ENCODE results near the gene PPP4R1. TPM values are rescaled to one million over a fixed set of nuclear protein-coding genes. Genes with fewer than 3 reads are reported as not detected.

The PPP4R1 gene
- total RNA-seq, 1 donor from 2014 or later: 151 TPM

GRCh38 chr18:9574473-9575115 lies 39.8 kb downstream of the PPP4R1 start:
- H3K36me3 ChIP-seq (ENCODE audit: control insufficient read depth in 3 of 3, insufficient read depth in 3 of 3, low read length in 3 of 3): peaks cover 5 to 15% (median 6%) of the 10 kb centered on the region in 3 donors
- no peak overlapping the region for H3K9ac ChIP-seq (ENCODE audit: low read depth in 1 of 3, low read length in 3 of 3)
- no peaks in the 10 kb centered on the region for H3K9me3 ChIP-seq (ENCODE audit: control insufficient read depth in 3 of 3, low read length in 3 of 3)
- no peak overlapping the region for H3K4me3 ChIP-seq (ENCODE audit: low read length in 3 of 3)
- H3K27ac ChIP-seq (ENCODE audit: low read depth, low read length): no peak overlapping the region
- no peaks in the 10 kb centered on the region for H3K27me3 ChIP-seq (ENCODE audit: control insufficient read depth in 3 of 3, insufficient read depth in 3 of 3, low read length in 3 of 3)
- peaks cover 0 to 4% (median 0%) of the 10 kb centered on the region in 3 donors for H3K4me1 ChIP-seq (ENCODE audit: control insufficient read depth in 3 of 3, insufficient read depth in 3 of 3, low read length in 3 of 3)

DNA sequence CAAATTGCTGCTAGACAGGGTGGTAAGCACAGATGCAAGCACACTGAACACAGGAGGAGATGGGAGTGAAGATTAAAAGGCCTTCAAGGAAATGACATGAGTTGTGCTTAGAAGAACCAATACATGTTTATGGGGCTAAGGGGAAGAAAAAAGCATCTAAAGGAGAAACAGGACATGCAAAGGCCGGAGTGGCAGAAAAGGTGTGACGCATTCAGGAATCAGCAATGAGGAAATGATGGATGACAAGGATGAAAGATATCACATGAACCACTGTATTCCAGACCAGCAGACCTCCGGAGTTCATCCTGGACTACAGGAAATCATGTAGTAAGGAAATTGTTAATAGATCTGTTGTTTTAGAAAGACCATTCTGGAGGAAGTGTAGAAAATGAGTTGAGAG lies 42.8 kb downstream of the PPP4R1 start:
- Histone ChIP-seq H3K9me3 (ENCODE audit: control insufficient read depth in 3 of 3, low read length in 3 of 3) (no peaks in the 10 kb centered on the region), H3K27ac (ENCODE audit: low read depth, low read length) (no peak overlapping the region), H3K27me3 (ENCODE audit: control insufficient read depth in 3 of 3, insufficient read depth in 3 of 3, low read length in 3 of 3) (no peaks in the 10 kb centered on the region), H3K36me3 (ENCODE audit: control insufficient read depth in 3 of 3, insufficient read depth in 3 of 3, low read length in 3 of 3) (peaks cover 6 to 17% (median 11%) of the 10 kb centered on the region in 3 donors), H3K4me1 (ENCODE audit: control insufficient read depth in 3 of 3, insufficient read depth in 3 of 3, low read length in 3 of 3) (peaks cover 0 to 4% (median 0%) of the 10 kb centered on the region in 3 donors), H3K4me3 (ENCODE audit: low read length in 3 of 3) (no peak overlapping the region), H3K9ac (ENCODE audit: low read depth in 1 of 3, low read length in 3 of 3) (no peak overlapping the region)

DNA sequence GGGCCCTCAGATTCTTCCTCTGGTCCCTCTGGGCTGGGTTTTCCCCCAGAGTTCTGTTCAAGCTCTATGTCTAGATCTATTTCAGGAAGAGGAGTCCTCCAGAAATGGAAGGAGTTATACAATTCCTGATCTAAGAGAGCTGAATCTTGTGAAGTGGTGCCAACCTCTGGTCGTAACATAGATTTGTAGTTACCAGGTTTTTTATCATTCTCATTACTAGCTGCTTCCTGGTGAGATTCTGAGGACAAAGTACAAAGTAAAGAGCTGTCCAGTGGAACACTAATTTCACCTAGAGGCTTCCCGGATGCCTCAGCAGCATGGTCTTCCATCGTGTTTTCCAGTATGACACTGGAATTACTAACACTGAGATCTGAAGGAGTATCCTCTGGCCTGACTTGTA lies 44.1 kb downstream of the PPP4R1 start:
- H3K36me3 ChIP-seq (ENCODE audit: control insufficient read depth in 3 of 3, insufficient read depth in 3 of 3, low read length in 3 of 3): peaks cover 6 to 17% (median 11%) of the 10 kb centered on the region in 3 donors
- H3K27ac ChIP-seq (ENCODE audit: low read depth, low read length): no peak overlapping the region

DNA sequence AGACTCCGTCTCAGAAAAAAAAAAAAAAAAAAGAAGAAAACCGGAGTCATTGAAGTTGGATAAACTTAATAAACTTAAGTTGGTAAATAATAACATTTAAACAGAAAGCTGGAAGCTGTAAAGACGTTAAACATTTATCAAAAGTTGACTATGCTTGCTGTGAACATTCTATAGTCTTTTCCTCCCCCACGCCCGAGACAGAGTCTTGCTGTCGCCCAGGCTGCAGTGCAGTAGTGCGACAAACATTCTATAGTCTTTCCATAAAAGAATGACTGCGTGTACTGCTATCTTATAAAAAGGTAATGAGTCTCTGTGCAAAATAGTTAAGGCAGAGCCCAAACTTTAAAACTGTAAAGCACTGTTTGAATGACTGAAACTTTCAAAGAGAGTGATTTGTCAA lies 45.2 kb downstream of the PPP4R1 start:
- Histone ChIP-seq H3K4me1 (ENCODE audit: control insufficient read depth in 3 of 3, insufficient read depth in 3 of 3, low read length in 3 of 3) (no peaks in the 10 kb centered on the region), H3K9me3 (ENCODE audit: control insufficient read depth in 3 of 3, low read length in 3 of 3) (no peaks in the 10 kb centered on the region), H3K27ac (ENCODE audit: low read depth, low read length) (no peak overlapping the region), H3K4me3 (ENCODE audit: low read length in 3 of 3) (no peak overlapping the region), H3K27me3 (ENCODE audit: control insufficient read depth in 3 of 3, insufficient read depth in 3 of 3, low read length in 3 of 3) (no peaks in the 10 kb centered on the region), H3K9ac (ENCODE audit: low read depth in 1 of 3, low read length in 3 of 3) (no peak overlapping the region), H3K36me3 (ENCODE audit: control insufficient read depth in 3 of 3, insufficient read depth in 3 of 3, low read length in 3 of 3) (peaks cover 7 to 14% (median 11%) of the 10 kb centered on the region in 3 donors)

More for the DNA sequence above, 44.1 kb downstream of the PPP4R1 start:
- H3K9me3 ChIP-seq (ENCODE audit: control insufficient read depth in 3 of 3, low read length in 3 of 3): no peaks in the 10 kb centered on the region
- no peaks in the 10 kb centered on the region for H3K27me3 ChIP-seq (ENCODE audit: control insufficient read depth in 3 of 3, insufficient read depth in 3 of 3, low read length in 3 of 3)
- no peak overlapping the region for H3K4me3 ChIP-seq (ENCODE audit: low read length in 3 of 3)
- H3K9ac ChIP-seq (ENCODE audit: low read depth in 1 of 3, low read length in 3 of 3): no peak overlapping the region
- no peaks in the 10 kb centered on the region for H3K4me1 ChIP-seq (ENCODE audit: control insufficient read depth in 3 of 3, insufficient read depth in 3 of 3, low read length in 3 of 3)

DNA sequence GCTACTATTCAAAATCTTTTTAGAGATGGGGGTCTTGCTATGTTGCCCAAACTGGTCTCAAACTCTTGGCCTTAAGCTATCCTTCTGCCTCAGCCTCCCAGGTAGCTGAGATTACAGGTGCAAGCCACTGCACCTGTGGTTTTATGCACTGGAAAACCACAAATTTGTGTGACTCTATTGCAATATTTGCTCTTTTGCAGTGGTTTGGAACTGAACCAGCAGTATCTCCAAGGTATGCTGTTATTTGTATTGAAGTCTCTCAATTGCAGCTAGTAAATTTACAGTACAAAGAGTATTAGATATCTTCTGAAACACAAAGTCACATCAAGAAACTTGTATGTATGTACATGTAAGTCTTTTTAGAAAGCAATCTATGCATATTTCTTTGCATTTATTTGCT lies 46.2 kb downstream of the PPP4R1 start:
- Histone ChIP-seq H3K9ac (ENCODE audit: low read depth in 1 of 3, low read length in 3 of 3) (no peak overlapping the region), H3K4me1 (ENCODE audit: control insufficient read depth in 3 of 3, insufficient read depth in 3 of 3, low read length in 3 of 3) (no peaks in the 10 kb centered on the region), H3K36me3 (ENCODE audit: control insufficient read depth in 3 of 3, insufficient read depth in 3 of 3, low read length in 3 of 3) (peaks cover 9 to 15% (median 14%) of the 10 kb centered on the region in 3 donors), H3K9me3 (ENCODE audit: control insufficient read depth in 3 of 3, low read length in 3 of 3) (no peaks in the 10 kb centered on the region), H3K4me3 (ENCODE audit: low read length in 3 of 3) (no peak overlapping the region), H3K27me3 (ENCODE audit: control insufficient read depth in 3 of 3, insufficient read depth in 3 of 3, low read length in 3 of 3) (no peaks in the 10 kb centered on the region), H3K27ac (ENCODE audit: low read depth, low read length) (no peak overlapping the region)

DNA sequence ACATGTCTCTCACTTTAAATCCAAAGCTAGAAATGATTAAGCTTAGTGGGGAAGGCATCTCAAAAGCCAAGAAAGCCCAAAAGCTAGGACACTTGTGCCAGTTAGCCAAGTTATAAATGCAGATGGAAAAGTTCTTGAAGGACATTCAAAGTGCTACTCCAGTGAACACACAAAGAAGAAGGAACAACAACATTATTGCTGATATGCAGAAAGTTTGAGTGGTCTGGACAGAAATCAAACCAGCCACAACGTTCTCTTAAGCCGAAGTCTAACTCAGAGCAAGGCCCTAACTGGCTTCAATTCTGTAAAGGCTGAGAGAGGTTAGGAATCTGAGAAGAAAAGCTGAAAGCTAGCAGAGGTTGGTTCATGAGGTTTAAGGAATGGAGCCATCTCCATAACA lies 49.0 kb downstream of the PPP4R1 start:
- Histone ChIP-seq H3K9ac (ENCODE audit: low read depth in 1 of 3, low read length in 3 of 3) (no peak overlapping the region), H3K27ac (ENCODE audit: low read depth, low read length) (no peak overlapping the region), H3K4me3 (ENCODE audit: low read length in 3 of 3) (no peak overlapping the region), H3K4me1 (ENCODE audit: control insufficient read depth in 3 of 3, insufficient read depth in 3 of 3, low read length in 3 of 3) (no peaks in the 10 kb centered on the region), H3K36me3 (ENCODE audit: control insufficient read depth in 3 of 3, insufficient read depth in 3 of 3, low read length in 3 of 3) (peaks cover 11 to 28% (median 26%) of the 10 kb centered on the region in 3 donors), H3K27me3 (ENCODE audit: control insufficient read depth in 3 of 3, insufficient read depth in 3 of 3, low read length in 3 of 3) (no peaks in the 10 kb centered on the region), H3K9me3 (ENCODE audit: control insufficient read depth in 3 of 3, low read length in 3 of 3) (no peaks in the 10 kb centered on the region)

- peaks cover 12 to 37% (median 33%) of the 10 kb centered on the region in 3 donors for H3K36me3 ChIP-seq (ENCODE audit: control insufficient read depth in 3 of 3, insufficient read depth in 3 of 3, low read length in 3 of 3)
- no peak overlapping the region for H3K27ac ChIP-seq (ENCODE audit: low read depth, low read length)
- no peak overlapping the region for H3K9ac ChIP-seq (ENCODE audit: low read depth in 1 of 3, low read length in 3 of 3)
Observed at GRCh38 chr18:9563331-9563730, 51.0 kb downstream of the PPP4R1 start.

GRCh38 chr18:9562584-9562983 lies 51.8 kb downstream of the PPP4R1 start:
- Histone ChIP-seq H3K27me3 (ENCODE audit: control insufficient read depth in 3 of 3, insufficient read depth in 3 of 3, low read length in 3 of 3) (no peaks in the 10 kb centered on the region), H3K9ac (ENCODE audit: low read depth in 1 of 3, low read length in 3 of 3) (no peak overlapping the region), H3K4me1 (ENCODE audit: control insufficient read depth in 3 of 3, insufficient read depth in 3 of 3, low read length in 3 of 3) (no peaks in the 10 kb centered on the region), H3K9me3 (ENCODE audit: control insufficient read depth in 3 of 3, low read length in 3 of 3) (no peaks in the 10 kb centered on the region), H3K4me3 (ENCODE audit: low read length in 3 of 3) (no peak overlapping the region), H3K36me3 (ENCODE audit: control insufficient read depth in 3 of 3, insufficient read depth in 3 of 3, low read length in 3 of 3) (peaks cover 14 to 35% (median 35%) of the 10 kb centered on the region in 3 donors), H3K27ac (ENCODE audit: low read depth, low read length) (no peak overlapping the region)

More at GRCh38 chr18:9563331-9563730, 51.0 kb downstream of the PPP4R1 start:
- no peaks in the 10 kb centered on the region for H3K4me1 ChIP-seq (ENCODE audit: control insufficient read depth in 3 of 3, insufficient read depth in 3 of 3, low read length in 3 of 3)
- H3K4me3 ChIP-seq (ENCODE audit: low read length in 3 of 3): no peak overlapping the region
- H3K9me3 ChIP-seq (ENCODE audit: control insufficient read depth in 3 of 3, low read length in 3 of 3): no peaks in the 10 kb centered on the region
- H3K27me3 ChIP-seq (ENCODE audit: control insufficient read depth in 3 of 3, insufficient read depth in 3 of 3, low read length in 3 of 3): no peaks in the 10 kb centered on the region

DNA sequence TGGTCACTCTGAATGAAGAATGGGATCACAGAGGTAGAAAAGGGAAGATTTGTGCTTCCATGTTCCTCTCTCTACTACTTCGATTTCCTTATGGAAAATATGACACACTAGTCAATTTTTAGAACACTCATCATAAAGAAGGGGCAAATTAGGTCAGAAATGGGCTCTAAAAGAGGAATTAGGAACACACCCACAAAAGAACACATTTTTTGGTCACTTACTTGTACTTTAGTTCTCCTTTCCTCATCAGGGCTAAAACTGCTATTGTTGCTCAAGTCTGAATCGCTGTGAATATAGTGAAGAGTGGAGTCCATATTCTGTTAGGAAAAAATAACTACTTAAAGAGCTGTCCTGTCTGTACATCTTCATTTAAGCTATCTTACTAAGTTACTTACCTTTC lies 52.6 kb downstream of the PPP4R1 start:
- H3K27ac ChIP-seq (ENCODE audit: low read depth, low read length): no peak overlapping the region
- H3K9me3 ChIP-seq (ENCODE audit: control insufficient read depth in 3 of 3, low read length in 3 of 3): no peaks in the 10 kb centered on the region
- no peak overlapping the region for H3K4me3 ChIP-seq (ENCODE audit: low read length in 3 of 3)
- no peaks in the 10 kb centered on the region for H3K4me1 ChIP-seq (ENCODE audit: control insufficient read depth in 3 of 3, insufficient read depth in 3 of 3, low read length in 3 of 3)
- H3K9ac ChIP-seq (ENCODE audit: low read depth in 1 of 3, low read length in 3 of 3): no peak overlapping the region
- H3K36me3 ChIP-seq (ENCODE audit: control insufficient read depth in 3 of 3, insufficient read depth in 3 of 3, low read length in 3 of 3): peaks cover 14 to 43% (median 40%) of the 10 kb centered on the region in 3 donors
- no peaks in the 10 kb centered on the region for H3K27me3 ChIP-seq (ENCODE audit: control insufficient read depth in 3 of 3, insufficient read depth in 3 of 3, low read length in 3 of 3)

GRCh38 chr18:9559253-9559652 lies 55.1 kb downstream of the PPP4R1 start:
- Histone ChIP-seq H3K4me1 (ENCODE audit: control insufficient read depth in 3 of 3, insufficient read depth in 3 of 3, low read length in 3 of 3) (no peaks in the 10 kb centered on the region), H3K4me3 (ENCODE audit: low read length in 3 of 3) (no peak overlapping the region), H3K27me3 (ENCODE audit: control insufficient read depth in 3 of 3, insufficient read depth in 3 of 3, low read length in 3 of 3) (no peaks in the 10 kb centered on the region), H3K9me3 (ENCODE audit: control insufficient read depth in 3 of 3, low read length in 3 of 3) (no peaks in the 10 kb centered on the region), H3K36me3 (ENCODE audit: control insufficient read depth in 3 of 3, insufficient read depth in 3 of 3, low read length in 3 of 3) (peaks cover 11 to 54% (median 50%) of the 10 kb centered on the region in 3 donors), H3K27ac (ENCODE audit: low read depth, low read length) (no peak overlapping the region), H3K9ac (ENCODE audit: low read depth in 1 of 3, low read length in 3 of 3) (no peak overlapping the region)

Measured in skeletal muscle tissue (tissue), 4 donors.